H9 (cell line): ENCODE results near the gene TSSK2. TPM values are rescaled to one million over a fixed set of nuclear protein-coding genes. Genes with fewer than 3 reads are reported as not detected.

ENCODE experiments used
- DNase-seq: peaks from one replicate; pipeline ENCODE4 v3.0.0-alpha.2; 2017
- H2AFZ ChIP-seq: one replicate; pipeline ENCODE4 v1.6.1; 2013; ENCODE audit warnings: mild to moderate bottlenecking, low read length, control low read depth, moderate library complexity
- H2AK5ac ChIP-seq: 2 replicates; pipeline ENCODE4 v1.6.1; 2013; ENCODE audit warnings: low read length, control low read depth, mixed read lengths; ENCODE audit not compliant: insufficient read length
- H2BK120ac ChIP-seq: one replicate; pipeline ENCODE4 v1.6.1; 2013; ENCODE audit warnings: low read depth, mild to moderate bottlenecking, low read length, control low read depth, inconsistent platforms; ENCODE audit not compliant: poor library complexity, severe bottlenecking
- H2BK12ac ChIP-seq: 2 replicates; pipeline ENCODE4 v1.6.1; 2013; ENCODE audit warnings: low read length, control low read depth, mixed read lengths, low read depth; ENCODE audit not compliant: insufficient read length
- H2BK15ac ChIP-seq: 2 replicates; pipeline ENCODE4 v1.6.1; 2013; ENCODE audit warnings: low read depth, low read length, control low read depth
- H2BK20ac ChIP-seq: one replicate; pipeline ENCODE4 v1.6.1; 2013; ENCODE audit warnings: low read depth, mild to moderate bottlenecking, low read length, control low read depth, inconsistent platforms; ENCODE audit not compliant: poor library complexity, severe bottlenecking
- H2BK5ac ChIP-seq: 2 replicates; pipeline ENCODE4 v1.6.1; 2013; ENCODE audit warnings: low read length, control low read depth, mixed read lengths; ENCODE audit not compliant: insufficient read length
- H3K14ac ChIP-seq: 2 replicates; pipeline ENCODE4 v1.6.1; 2013; ENCODE audit warnings: low read length, control low read depth; ENCODE audit not compliant: insufficient read depth
- H3K18ac ChIP-seq: 2 replicates; pipeline ENCODE4 v1.6.1; 2013; ENCODE audit warnings: low read depth, mild to moderate bottlenecking, mixed read lengths, low read length, control low read depth; ENCODE audit not compliant: insufficient read length
- H3K23ac ChIP-seq: 2 replicates; pipeline ENCODE4 v1.6.1; 2013; ENCODE audit warnings: low read length, control low read depth, mixed read lengths, low read depth; ENCODE audit not compliant: insufficient read length
- H3K23me2 ChIP-seq: 2 replicates; pipeline ENCODE4 v1.6.1; 2013; ENCODE audit warnings: low read depth, mild to moderate bottlenecking, mixed read lengths, low read length, control low read depth; ENCODE audit not compliant: insufficient read length, poor library complexity, severe bottlenecking
- H3K27ac ChIP-seq: 2 replicates; pipeline ENCODE4 v1.5.1; 2013; ENCODE audit warnings: low read length, control low read depth, mixed read lengths, low read depth; ENCODE audit not compliant: insufficient read length
- H3K27me3 ChIP-seq: 2 replicates; pipeline ENCODE4 v1.6.1; 2013; ENCODE audit warnings: low read length, control low read depth, inconsistent platforms; ENCODE audit not compliant: insufficient read depth
- H3K4ac ChIP-seq: 2 replicates; pipeline ENCODE4 v1.6.1; 2013; ENCODE audit warnings: low read depth, mild to moderate bottlenecking, control low read depth, inconsistent platforms, low read length, moderate library complexity
- H3K4me1 ChIP-seq: 2 replicates; pipeline ENCODE4 v1.6.1; 2013; ENCODE audit warnings: low read length, control low read depth, inconsistent platforms; ENCODE audit not compliant: insufficient read depth
- H3K4me2 ChIP-seq: 2 replicates; pipeline ENCODE4 v1.6.1; 2013; ENCODE audit warnings: low read length, control low read depth, mixed read lengths; ENCODE audit not compliant: insufficient read length, insufficient read depth
- H3K56ac ChIP-seq: 2 replicates; pipeline ENCODE4 v1.6.1; 2013; ENCODE audit warnings: low read depth, mild to moderate bottlenecking, mixed read lengths, low read length, control low read depth; ENCODE audit not compliant: insufficient read length
- H3K79me1 ChIP-seq: 2 replicates; pipeline ENCODE4 v1.6.1; 2013; ENCODE audit warnings: low read depth, mild to moderate bottlenecking, moderate library complexity, low read length, control low read depth, inconsistent platforms; ENCODE audit not compliant: insufficient read depth, poor library complexity, severe bottlenecking
- H3K79me2 ChIP-seq: 2 replicates; pipeline ENCODE4 v1.6.1; 2013; ENCODE audit warnings: low read length, control low read depth, inconsistent platforms; ENCODE audit not compliant: insufficient read depth
- H3K9ac ChIP-seq: 2 replicates; pipeline ENCODE4 v1.6.1; 2013; ENCODE audit warnings: low read length, control low read depth, mixed read lengths; ENCODE audit not compliant: insufficient read length; ENCODE audit errors: extremely low read depth
- H3K9me3 ChIP-seq: one replicate; pipeline ENCODE4 v1.6.1; 2013; ENCODE audit warnings: low read depth, low read length, inconsistent platforms; ENCODE audit not compliant: control insufficient read depth
- H3T11ph ChIP-seq: one replicate; pipeline ENCODE4 v1.6.1; 2013; ENCODE audit warnings: mild to moderate bottlenecking, low read length, control low read depth, inconsistent platforms
- H4K20me1 ChIP-seq: one replicate; pipeline ENCODE4 v1.6.1; 2013; ENCODE audit not compliant: control insufficient read depth, insufficient read length, insufficient read depth
- H4K5ac ChIP-seq: 2 replicates; pipeline ENCODE4 v1.6.1; 2013; ENCODE audit warnings: low read depth, mild to moderate bottlenecking, mixed read lengths, low read length, control low read depth; ENCODE audit not compliant: insufficient read length
- H4K8ac ChIP-seq: replicated peaks from 2 replicates; pipeline ENCODE4 v1.6.1; 2013; ENCODE audit warnings: low read length, control low read depth, mixed read lengths, low read depth; ENCODE audit not compliant: insufficient read length
- H4K91ac ChIP-seq: 2 replicates; pipeline ENCODE4 v1.6.1; 2013; ENCODE audit warnings: low read depth, mild to moderate bottlenecking, moderate library complexity, mixed read lengths, low read length, control low read depth; ENCODE audit not compliant: insufficient read length
- H3K27ac Mint-ChIP-seq, 3 experiments: 2 replicates in 2 of 3; 3 replicates in 1 of 3; pipeline ENCODE4 v1.8.0; 2020 to 2021; ENCODE audit warnings: mixed read lengths in 3 of 3, mild to moderate bottlenecking in 1 of 3, moderate library complexity in 1 of 3
- H3K27me3 Mint-ChIP-seq: 2 replicates; pipeline ENCODE4 v1.8.0; 2021; ENCODE audit warnings: low read depth, mild to moderate bottlenecking, moderate library complexity, mixed read lengths
- H3K36me3 Mint-ChIP-seq, 3 experiments: 2 replicates in 2 of 3; 3 replicates in 1 of 3; pipeline ENCODE4 v1.8.0; 2020 to 2021; ENCODE audit warnings: low read depth in 3 of 3, mixed read lengths in 3 of 3; ENCODE audit not compliant: insufficient read depth in 1 of 3
- H3K4me1 Mint-ChIP-seq, 2 experiments: 2 replicates each; pipeline ENCODE4 v1.8.0; 2020; ENCODE audit warnings: mixed read lengths in 2 of 2
- H3K4me3 Mint-ChIP-seq, 2 experiments: 2 replicates in 1 of 2; 3 replicates in 1 of 2; pipeline ENCODE4 v1.8.0; 2020 to 2021; ENCODE audit warnings: mild to moderate bottlenecking in 2 of 2, mixed read lengths in 2 of 2, moderate library complexity in 1 of 2
- H3K9me3 Mint-ChIP-seq, 2 experiments: 2 replicates in 1 of 2; 3 replicates in 1 of 2; pipeline ENCODE4 v1.8.0; 2020; ENCODE audit warnings: mild to moderate bottlenecking in 2 of 2, mixed read lengths in 2 of 2, moderate library complexity in 1 of 2
- CTCF ChIP-seq: fragments of 200-600 bp; sonication (generic); conservative IDR thresholded peaks from 3 replicates; pipeline ENCODE4 v1.8.0; 2021; ENCODE audit warnings: antibody characterized with exemption, mild to moderate bottlenecking
- WGBS: extraction: QIAGEN DNeasy Blood & Tissue Kit; methylation state at CpG from one replicate; pipeline ENCODE4 v1.1.7; 2013; ENCODE audit warnings: missing lambda C conversion rate, low lambda C conversion rate, mixed read lengths; ENCODE audit not compliant: insufficient read length; ENCODE audit errors: extremely low coverage; 5-methylcytosine and 5-hydroxymethylcytosine counted together
- total RNA-seq: library from RNA; stranded (reverse); gene quantifications from 2 replicates; pipeline ENCODE4 v1.2.1, GENCODE V29; 2021

TSSK2 gene
- total RNA-seq, 1 experiment from 2014 or later = not detected

- no peak overlapping the region for H4K5ac ChIP-seq
- H3K4me1 Mint-ChIP-seq = no peaks in the 10 kb centered on the region; a peak in 1 of 4 replicates
These were observed 3.8 kb downstream of the TSSK2 start for GRCh38 chr22:19134874-19135273.

More at GRCh38 chr22:19134874-19135273, 3.8 kb downstream of the TSSK2 start:
- no peak overlapping the region for H3K9ac ChIP-seq
- no peak overlapping the region for H3K56ac ChIP-seq
- H3K4me2 ChIP-seq = no peak overlapping the region
- no peaks in the 10 kb centered on the region for H3K9me3 ChIP-seq
- H3K4me1 ChIP-seq = no peaks in the 10 kb centered on the region
- H2BK12ac ChIP-seq = no peak overlapping the region
- no peak overlapping the region for H3K4ac ChIP-seq
- Mint-ChIP-seq H3K27me3 (no peaks in the 10 kb centered on the region), H3K4me3 (no peak overlapping the region), H3K36me3 (peaks cover 24 to 72% (median 53%) of the 10 kb centered on the region in 3 experiments), H3K27ac (no peak overlapping the region), H3K9me3 (no peaks in the 10 kb centered on the region)
- H4K8ac ChIP-seq = no peak overlapping the region
- H3K79me2 ChIP-seq = no peaks in the 10 kb centered on the region
- no peak overlapping the region for H3K23ac ChIP-seq
- no peak overlapping the region for H2AK5ac ChIP-seq
- H4K91ac ChIP-seq = no peak overlapping the region
- no peak overlapping the region for H3K18ac ChIP-seq
- no peaks in the 10 kb centered on the region for H3K27me3 ChIP-seq
- no peaks in the 10 kb centered on the region for H3K79me1 ChIP-seq
- no peak for TF ChIP-seq CTCF
- WGBS = no CpG with 5 or more reads among the region's 18 CpGs
- H3K23me2 ChIP-seq = no peaks in the 10 kb centered on the region
- no peak overlapping the region for H3T11ph ChIP-seq
- no peaks in the 10 kb centered on the region for H4K20me1 ChIP-seq
- H2BK20ac ChIP-seq = no peak overlapping the region
- no peak overlapping the region for H2BK120ac ChIP-seq
- H2BK5ac ChIP-seq = no peak overlapping the region
- no peak overlapping the region for H2BK15ac ChIP-seq
- no peak for DNase-seq
- no peak overlapping the region for H3K27ac ChIP-seq
- H2AFZ ChIP-seq = no peak overlapping the region
- no peak overlapping the region for H3K14ac ChIP-seq
